GM21723 (cell line): ENCODE data around the gene PATJ.

Source experiments
- ATAC-seq: cut with Tn5 transposase; IDR thresholded peaks from one replicate; pipeline ENCODE4 v1.9.1; 2021; ENCODE audit warnings: mild to moderate bottlenecking, moderate library complexity; ENCODE audit not compliant: unreplicated experiment

Gene PATJ

DNA sequence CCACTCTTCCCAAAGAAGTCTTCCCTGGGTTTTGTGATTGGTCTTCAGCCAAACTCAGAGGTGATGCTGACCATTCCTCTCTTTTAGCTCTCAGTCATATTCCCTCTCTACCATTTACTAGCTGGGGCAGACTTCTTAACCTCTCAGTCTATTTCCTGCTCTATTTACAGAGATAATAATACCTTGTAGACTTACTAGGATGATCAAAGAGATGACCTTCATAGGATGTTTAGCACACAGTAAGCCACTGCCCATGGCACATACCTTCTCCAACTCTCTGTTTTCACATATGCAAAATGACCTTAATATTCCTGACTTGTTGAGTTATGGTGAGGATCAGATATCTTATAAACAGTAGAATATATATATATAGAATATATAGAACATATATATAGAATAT lies 346.2 kb downstream of the PATJ start:
- no peak for ATAC-seq

DNA sequence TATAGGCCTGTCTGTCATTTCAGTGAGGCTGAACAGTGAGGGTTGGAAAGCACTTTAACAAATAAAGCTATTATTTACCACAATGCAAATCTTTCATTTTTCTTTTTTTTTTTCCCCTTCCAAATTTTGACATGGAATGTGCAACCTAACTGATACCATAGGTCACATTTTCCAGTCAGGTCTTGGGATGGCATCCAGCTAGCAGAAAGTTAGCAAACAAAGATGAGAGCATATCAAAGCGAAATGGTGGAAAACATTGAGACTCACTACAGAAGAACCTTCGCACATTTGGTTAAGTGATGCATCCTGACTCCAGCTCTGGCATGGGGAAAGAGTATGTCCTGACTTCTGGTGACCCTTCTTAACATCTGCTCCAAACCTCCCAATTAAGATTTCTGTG lies 347.3 kb downstream of the PATJ start:
- no peak for ATAC-seq

DNA sequence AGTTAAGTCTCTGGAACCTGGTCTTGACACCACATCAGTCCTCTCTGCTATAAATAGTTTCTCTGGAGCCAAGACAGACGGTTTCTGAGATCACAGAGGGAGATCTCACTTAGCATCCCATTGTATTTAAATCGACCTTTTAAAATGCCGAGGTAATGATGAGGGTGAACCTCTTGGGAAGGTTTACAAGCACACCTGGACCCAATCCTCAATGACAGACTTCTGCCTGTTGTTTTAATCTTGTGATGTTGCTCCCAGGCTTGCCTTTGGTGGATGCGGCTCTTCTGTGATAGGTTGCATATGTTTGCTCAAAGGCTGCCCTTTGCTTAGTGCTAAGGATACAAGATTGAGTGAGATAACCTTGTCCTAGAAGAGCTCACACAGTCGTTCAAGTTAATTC lies 347.7 kb downstream of the PATJ start:
- ATAC-seq: no peak

DNA sequence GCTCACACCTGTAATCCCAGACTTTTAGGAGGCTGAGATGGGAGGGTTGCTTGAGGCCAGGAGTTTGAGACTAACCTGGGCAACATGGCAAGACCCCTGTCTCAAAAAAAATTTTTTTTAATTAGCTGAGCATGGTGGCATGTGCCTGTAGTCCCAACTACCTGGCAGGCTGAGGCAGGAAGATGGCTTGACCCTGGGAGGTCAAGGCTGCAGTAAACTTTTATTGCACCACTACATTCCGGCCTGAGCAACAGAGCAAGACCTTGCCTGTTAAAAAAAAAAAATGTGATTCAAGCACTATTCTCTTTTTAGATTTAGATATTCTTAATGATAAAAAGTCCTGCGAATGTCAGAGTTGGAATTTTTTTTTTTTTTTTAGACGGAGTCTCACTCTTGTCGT lies 349.8 kb downstream of the PATJ start:
- ATAC-seq: no peak

DNA sequence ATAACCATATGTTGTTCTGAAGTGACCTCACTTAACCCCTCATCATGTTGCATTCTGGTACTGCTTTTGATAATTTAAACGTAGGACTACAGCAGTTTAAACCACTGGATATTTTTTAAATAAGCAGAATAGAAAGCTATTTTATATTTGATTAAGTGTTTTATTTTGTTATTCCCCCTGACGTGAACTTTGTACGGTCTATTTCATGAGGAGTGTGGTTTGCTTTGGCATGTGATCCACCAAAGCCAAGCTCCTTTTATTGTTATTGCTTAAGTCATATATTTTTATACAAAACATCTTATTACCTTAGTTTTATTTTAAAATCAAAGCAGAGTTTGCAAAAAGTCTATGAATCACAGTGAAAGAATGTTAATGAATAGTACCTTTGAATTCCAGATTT lies 351.0 kb downstream of the PATJ start:
- ATAC-seq: no peak

DNA sequence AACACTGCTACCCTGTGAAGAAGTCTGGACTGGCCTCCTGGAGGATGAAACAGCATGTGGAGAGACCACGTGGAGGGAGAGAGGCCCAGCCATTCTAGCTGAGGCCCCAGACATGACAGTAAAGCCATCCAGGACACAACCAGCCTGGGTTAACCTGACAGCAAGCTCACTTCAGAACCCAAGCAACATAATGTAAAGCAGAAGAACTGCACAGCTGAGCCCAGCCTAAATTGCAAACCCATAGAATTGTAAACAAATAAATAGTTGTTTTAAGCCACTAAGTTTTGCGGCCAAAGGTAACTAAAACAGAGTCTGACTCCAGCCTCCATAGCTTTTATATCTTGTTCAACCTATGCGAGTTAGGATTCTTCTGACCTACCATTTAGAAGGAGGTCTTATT lies 355.2 kb downstream of the PATJ start:
- no peak for ATAC-seq

DNA sequence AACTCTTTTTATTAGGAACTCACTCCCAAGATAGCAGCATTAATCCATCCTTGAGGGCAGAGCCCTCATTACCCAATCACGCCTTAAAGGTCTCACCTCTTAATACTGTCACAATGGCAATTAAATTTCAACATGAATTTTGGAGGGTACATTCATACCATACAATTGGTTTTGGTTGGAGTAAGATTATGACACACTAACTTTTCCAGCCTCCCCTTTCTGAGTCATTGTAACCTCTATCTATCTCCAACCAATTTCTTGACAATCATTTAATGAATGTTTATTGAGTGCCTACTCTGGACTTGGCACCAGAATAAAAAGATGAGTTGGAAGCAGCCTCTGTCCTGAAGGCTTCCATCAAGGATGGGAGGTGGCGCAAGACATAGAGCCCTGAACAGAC lies 358.2 kb downstream of the PATJ start:
- ATAC-seq: no peak

DNA sequence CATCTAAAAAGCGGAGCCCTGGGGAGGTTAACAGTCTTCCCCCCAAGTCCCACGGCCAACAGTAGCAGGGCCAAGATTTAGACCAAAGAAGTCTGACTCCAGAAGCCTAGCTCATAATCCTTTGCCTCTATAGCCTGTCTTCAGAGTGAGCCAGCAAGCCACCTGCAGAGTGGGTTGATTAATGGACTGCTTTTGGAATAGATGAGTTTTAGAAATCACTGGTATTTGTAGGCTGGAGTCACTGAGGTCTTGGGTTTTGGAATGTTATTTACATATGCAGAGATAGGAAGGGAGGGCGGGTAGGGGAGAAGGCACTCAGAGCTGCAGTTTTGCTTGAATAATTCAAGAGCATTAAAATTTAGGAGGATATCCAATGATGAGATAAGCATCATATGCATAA lies 361.6 kb downstream of the PATJ start:
- no peak for ATAC-seq

DNA sequence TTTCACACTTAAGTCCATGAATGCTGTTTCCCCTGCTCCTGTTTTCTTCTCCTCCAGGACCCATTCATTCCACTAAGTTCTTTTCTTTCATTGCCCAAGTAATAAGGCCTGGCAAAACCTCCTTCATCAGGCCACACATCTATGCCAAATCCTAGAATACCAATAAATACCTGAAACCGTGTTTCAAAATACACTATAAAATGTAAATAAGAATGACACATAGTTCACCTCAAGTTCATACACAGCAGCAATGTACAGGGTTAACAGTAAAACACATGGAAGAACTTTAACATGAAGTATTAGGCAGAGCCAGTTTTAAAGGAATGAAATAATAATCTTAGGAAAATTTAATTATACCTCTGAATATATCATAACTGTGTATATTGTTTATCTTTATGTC lies 365.6 kb downstream of the PATJ start:
- no peak for ATAC-seq

DNA sequence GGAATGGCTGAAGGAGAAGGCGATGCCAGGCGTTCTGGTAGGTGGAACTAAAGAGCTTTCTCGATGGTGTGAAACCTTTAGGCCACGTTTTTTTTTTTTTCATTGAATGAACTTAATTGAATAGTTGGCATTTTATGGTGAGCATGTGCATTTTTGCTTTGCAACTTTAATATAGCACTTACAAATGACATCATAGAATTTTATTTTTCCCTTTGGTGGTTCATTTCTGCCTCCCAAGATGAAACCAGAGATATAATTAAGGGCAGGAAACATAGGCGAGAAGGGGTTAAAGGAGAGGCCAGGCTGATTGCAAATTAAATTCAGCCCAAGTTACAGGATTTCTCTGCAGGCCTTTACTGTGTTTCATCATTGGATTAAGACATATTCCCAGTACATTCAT lies 366.8 kb downstream of the PATJ start:
- no peak for ATAC-seq

DNA sequence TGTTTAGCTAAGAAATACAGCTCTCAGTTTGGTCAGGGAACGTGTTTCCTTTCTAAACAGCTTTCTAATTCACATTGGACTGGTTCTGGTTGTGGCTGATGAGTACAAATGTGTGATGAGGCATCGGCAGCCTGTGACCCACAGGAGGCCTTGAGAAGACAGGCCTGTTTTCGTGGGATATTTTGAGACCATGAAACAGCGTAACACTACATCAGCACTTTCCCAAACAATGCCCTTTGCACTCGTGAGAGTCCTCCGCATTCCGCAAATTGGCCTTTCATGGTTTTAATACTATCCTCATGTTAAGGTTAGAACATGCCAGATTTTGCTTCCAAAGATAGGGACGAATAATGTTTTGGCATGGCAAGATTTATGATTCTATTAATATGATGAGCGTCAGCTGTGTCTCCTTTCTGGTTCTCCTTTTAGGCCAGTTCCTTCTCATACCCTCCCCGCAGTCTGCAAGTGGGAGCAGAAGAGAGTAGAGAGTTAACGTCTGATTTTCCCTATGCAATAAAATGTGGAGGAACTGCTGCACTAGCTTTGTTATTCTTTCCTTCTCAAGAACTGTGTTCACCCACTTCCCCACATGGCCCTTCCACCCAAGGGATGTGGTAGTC lies 368.0 kb downstream of the PATJ start:
- no peak for ATAC-seq

DNA sequence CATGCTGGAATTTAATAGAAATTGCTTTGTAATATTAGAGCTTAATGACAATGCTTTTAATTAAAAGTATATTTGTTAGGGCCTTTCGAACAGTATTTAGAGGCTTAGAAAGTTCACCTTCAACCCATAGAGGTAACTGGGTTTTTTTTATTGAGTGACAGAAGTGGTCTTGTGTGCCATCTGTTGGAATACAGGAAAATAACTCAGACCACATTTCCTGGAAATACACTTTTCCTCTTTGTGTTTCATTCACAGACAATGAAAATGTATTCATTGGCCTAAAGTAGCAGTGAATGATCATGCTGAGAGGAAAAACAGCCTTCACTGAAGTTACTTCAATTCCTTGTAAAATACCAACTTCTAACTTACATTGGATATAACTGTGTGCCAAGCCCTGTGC lies 368.8 kb downstream of the PATJ start:
- no peak for ATAC-seq

DNA sequence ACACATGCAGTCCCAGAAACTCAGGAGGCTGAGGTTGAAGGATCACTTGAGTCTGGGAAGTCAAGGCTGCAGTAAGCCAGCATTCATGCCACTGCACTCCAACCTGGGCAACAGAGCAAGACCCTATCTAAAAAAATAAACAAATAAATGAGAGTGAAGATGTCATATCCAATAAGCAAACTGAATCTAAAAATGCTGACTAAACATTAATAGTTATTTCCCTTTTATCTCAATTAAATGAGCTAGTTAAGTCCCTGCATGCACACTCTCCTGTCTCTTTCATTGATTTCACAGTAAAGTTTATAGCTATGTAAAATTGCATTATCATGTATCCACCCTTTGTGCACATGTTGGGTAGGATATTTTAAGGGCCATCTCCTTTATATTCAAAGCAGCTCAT lies 371.2 kb downstream of the PATJ start:
- no peak for ATAC-seq

DNA sequence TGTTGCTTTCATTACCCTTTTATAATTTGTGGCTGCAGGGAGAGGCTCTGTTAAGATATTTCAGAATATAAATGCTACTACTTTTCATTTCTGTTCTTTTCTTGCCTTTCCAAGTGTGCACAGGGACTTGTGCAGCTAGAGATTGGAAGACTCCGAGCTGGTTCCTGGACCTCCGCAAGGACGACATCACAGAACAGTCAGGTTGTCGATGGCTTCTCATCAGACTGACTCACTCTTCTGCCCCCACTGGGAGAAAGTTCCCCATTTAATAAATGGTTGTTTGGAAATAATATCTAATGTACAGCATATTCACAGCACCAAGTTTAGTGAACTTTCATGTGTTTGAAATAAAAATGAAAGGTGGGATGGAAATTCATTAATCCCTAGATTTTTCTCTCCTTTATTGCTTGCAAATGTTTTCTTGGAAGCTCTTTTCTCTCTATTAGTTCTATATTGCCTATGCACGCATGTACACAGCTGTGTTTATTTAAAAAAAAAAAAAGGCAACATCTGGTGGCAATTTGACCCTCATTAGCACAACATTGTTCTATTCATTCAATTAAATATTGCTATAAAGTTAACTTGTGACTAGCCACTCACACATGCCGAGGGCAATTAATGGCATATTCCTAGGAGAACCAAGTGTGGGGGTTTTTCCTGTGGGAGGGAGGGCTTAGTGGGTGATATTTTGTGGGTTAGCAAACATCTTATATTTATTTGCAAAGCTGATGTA lies 374.9 kb downstream of the PATJ start:
- no peak for ATAC-seq

DNA sequence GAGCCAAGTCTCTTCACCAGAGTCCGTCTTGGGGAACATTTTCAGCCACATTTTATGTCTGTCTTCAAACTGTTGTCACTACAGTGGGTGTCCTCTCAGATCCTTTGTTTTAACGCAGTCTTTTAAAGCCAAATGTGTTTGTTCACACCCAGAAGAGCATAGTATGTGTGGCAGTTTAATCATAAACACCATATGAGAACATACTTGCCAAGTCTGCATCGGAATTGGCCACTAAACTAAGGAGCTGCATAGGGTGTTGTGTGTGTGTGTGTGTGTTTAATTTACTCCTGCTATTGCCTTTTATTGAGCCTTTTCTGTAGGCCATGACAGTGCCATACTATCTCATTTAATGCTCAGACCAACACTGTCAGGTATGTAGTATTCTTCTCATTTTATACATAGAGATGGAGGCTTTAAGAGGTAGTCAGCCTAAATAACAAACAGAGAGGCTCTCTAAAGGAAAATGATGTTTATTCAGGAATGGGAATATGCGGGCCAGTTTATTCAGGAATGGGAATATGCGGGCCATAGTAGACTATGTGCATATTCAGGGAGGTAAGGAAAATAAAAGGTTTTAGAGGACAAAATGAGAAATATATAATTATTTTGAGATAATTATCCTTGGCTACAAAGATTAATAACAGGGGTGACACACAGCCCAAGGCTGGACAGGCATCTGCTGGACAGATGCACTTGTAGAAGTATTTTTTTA lies 384.5 kb downstream of the PATJ start:
- no peak for ATAC-seq

DNA sequence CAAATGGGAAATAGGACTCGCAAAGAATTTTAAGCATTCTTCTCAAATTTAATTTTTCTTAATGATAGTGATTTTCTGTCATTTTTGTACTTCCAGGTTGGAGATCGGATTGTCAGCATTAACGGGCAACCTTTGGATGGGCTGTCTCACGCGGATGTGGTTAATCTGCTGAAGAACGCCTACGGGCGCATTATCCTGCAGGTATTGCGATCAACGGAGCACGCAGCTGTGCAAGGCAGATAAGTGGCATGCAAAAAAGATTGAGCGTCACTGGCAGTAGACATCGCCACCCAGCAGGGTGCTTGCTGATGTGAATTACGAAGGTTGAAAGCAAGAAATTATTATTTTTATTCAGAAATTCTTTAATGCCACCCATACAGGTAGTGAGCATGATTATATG lies 386.5 kb downstream of the PATJ start:
- no peak for ATAC-seq

DNA sequence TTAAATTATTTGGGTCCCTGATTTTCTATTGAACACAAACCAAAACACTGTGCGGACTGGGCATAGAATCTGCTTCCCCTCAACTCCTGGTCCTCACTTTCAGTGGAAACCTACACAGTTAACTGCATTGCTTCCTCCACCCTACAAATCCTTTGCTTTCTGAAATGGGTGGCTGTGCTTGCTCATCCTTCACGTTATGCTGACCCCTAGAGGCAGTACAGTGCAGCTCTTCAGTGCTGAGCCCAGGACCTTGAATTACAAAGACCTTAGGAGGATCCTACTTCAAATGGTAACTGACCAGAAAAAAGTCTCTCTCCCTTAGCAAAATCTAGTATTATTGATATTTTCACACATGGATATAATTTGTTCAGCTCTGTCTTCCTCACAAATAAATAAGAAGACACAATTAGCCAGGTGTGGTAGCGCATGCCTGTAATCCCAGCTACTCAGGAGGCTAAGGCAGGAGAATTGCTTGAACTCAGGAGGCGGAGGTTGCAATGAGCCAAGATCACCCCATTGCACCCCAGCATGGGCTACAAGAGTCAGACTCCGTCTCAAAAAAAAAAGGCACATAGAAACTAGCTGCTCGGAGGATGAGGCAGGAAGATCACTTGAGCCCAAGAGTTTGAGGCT lies 388.9 kb downstream of the PATJ start:
- peak; percentile 76 for ATAC-seq

DNA sequence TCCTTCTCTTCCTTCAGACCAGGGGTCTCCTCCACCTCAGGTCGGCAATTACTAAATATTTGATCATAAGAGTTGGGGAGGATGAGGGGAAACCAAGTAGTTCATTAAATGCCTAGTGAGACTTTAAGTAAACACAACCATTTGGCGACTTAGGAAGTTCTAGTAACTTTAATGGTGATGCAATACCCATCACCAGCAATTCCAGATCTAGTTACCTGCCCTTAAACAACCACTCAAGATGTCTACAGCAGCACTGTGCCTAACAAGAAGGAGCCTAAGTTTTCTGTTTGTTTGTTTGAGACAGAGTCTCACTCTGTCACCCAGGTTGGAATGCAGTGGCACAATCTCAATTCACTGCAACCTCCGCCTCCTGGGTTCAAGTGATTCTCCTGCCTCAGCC lies 395.7 kb downstream of the PATJ start:
- ATAC-seq: no peak

DNA sequence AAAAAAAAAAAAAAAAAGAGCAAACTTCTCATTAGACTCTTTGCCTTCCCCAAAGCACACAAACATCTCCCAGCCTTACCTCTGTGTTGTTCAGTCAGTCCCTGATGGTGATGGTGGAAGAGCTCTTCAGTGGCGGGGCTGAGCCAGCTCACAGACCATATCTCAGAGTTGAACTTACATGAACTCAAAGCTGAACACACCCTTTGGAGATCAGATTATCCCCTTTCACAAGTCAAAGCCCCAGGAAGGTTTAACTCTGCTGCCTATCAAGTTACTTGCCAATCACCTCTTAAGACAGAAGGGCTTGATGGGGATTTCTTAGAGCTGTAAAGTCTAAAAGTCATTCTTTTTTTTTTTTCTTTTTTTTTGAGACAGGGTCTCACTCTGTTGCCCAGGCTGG lies 397.1 kb downstream of the PATJ start:
- ATAC-seq: no peak

DNA sequence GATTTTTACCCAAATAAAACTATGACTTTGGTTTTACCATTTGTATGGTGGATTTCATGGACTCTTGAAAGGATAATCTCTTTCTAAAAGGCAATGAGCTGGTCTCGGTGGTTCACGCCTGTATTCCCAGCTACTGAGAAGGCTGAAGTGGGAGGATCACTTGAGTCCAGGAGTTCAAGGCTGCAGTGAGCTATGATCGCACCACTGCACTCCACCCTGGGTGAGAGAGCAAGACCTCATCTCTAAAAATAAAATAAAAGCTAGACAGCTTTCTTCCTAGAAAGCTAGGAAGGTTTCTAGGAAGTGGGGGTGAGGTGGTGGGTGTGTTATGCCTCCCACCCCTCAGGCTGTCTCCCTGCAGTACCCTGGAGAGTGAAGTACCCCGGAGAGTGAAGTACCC lies 398.4 kb downstream of the PATJ start:
- no peak for ATAC-seq

DNA sequence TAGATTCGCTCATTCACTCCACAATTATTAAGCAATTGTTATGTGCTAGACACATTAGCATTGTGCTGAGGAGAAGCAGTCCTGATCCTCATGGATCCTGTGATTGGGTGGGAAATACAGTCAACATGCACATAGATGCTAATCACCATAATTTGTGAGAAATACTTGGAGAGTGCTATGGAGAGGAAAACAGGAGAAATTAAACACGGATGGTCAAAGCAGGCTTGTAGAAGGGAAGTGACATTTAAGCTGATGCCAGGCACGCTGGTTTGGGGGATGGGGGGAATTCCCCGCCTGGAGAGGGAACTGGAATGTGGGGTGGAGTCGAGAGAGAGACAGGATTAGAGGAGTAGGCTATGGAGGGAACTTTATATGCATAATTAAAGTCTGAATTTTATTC lies 400.2 kb downstream of the PATJ start:
- ATAC-seq: no peak
